HG03378 (cell line): Measurements from ENCODE around the gene ACE2.

ENCODE experiments used
- ATAC-seq: cut with Tn5 transposase; IDR thresholded peaks from one replicate; pipeline ENCODE4 v1.9.1; 2021; ENCODE audit warnings: mild to moderate bottlenecking, moderate library complexity; ENCODE audit not compliant: unreplicated experiment

ACE2 gene

DNA sequence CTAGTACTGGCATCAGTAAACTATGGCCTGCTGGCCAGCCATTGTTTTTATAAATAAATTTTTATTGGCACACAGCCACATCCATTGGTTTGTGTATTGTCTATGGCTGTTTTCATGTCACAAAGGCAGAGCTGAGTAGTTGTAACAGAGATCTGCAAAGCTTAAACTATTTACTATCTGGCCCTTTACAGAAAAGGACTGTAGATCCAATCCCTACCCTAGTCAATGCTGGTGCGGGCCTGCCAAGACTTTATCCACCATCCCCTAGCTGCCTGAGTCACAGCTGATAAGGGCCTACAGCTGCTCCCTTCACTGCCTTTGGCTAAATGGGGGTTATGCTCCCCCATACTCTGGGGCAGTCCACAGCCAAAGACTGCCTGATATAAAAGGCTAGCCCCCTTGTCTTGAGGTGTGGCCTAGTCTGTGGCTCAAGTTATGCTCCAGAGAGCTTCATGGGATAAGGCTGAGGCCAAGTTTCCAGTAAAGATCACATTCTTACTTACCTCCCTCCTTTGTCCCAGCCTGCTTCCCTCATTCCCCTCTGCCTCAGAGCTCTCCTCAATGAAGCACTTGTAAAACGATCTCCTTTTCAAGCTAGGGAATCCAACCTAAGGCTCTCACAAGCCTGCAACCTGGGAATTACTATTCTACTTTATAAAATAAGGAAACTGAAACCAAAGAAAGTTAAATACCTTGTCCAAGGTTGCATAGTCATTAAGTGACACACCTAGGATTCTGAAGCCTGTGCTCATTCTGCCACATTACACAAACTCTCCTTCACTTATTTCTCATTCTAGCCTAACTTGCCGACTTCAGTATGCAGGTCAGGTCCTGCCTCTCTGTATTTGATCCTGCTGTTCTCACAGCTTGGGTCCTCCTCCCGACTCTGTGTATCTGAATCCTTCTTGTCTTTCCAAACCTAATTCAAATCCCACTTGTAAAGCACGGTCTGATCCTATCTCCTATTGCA, 20.7 kb downstream of the ACE2 start:
- ATAC-seq = no peak

DNA sequence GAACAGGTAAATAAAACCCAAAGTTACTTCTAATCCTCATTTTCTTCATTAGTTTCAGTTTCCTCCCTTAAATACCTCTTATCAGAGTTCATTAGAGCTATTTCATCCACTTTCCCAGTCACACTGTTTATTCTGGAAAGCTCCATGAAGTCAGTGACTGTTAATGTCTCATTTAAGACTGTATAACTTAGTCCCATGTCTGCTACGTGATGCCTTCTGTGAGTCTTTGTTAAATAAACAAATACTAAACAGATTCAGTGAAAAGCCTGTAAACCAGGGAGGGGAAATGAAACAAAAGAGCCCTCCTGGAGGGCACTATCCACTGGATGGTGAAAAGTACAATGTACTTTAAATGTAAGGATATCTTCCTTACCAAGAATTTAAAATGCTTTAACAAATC, 24.7 kb downstream of the ACE2 start:
- no peak for ATAC-seq

DNA sequence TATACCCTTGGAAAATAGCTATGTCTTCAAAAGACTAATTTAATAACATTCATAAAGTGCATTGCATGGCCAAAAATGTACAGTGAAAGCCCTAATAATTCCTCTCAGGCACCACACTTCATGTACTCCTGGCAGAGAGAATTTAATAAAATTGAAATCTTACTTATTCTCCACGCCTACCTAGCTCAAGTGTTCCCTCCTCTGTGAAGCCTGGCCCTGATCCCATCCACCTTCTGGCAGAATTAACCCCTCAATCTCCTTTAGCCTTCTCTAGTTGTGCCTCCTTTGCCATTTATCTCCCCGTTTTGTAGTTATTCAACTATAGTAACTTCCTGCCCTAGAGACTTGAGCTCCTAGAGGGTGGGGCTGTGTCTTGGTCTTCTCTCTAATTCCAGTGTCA, 26.7 kb downstream of the ACE2 start:
- no peak for ATAC-seq

GRCh38 chrX:15570145-15570544, 30.6 kb downstream of the ACE2 start:
- no peak for ATAC-seq

GRCh38 chrX:15567886-15568616, 32.7 kb downstream of the ACE2 start:
- no peak for ATAC-seq

GRCh38 chrX:15567267-15567666, 33.5 kb downstream of the ACE2 start:
- no peak for ATAC-seq

- ATAC-seq = no peak
Measured at GRCh38 chrX:15566244-15566643, 34.5 kb downstream of the ACE2 start.

DNA sequence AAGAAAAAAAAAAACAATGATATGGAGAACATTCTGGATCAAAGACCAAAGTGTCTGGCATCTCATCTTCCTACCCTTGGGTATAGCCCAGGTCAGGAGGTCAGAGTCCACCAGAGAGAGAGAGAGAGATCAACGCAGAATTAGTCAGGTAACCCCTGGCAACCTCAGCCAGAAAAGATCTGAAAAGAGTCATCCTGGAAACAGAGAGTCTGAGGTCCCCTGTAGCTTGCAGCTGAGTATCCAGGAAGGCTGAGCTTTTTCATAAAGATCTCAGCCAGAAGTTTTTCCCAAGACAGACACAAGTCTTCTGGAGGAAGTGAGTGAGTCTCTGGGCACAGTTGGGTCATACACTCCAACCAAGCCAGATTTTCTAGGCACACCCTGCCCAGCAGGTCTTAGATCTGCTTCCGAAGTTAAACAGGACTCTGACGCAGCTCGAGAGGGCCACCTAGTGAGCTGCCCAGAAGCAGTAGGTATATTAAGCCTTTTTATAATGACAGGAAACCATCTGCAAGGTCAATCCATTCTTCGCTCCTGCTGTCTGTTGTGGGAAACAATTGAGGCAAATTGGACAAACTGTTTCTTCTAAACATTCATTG, 35.7 kb downstream of the ACE2 start:
- ATAC-seq = no peak

DNA sequence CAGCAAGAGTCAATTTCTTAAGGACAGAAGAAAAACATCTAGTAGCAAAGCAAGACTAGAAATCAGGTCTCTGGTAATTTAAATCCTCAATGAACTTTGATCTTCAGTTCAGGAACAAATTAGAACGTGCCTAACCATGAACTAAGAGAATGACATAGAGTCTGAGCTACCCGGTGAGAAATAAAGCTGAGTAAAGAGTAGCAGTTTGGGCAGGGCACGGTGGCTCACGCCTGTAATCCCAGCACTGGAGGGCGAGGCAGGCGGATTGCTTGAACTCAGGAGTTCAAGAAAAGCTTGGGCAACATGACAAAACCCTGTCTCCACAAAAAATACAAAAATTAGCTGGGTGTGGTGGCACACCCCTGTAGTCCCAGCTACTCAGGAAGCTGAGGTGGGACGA, 37.7 kb downstream of the ACE2 start:
- no peak for ATAC-seq

- no peak for ATAC-seq
Measured at GRCh38 chrX:15560924-15561323, 39.8 kb downstream of the ACE2 start.

GRCh38 chrX:15559227-15559626, 41.5 kb downstream of the ACE2 start:
- no peak for ATAC-seq

DNA sequence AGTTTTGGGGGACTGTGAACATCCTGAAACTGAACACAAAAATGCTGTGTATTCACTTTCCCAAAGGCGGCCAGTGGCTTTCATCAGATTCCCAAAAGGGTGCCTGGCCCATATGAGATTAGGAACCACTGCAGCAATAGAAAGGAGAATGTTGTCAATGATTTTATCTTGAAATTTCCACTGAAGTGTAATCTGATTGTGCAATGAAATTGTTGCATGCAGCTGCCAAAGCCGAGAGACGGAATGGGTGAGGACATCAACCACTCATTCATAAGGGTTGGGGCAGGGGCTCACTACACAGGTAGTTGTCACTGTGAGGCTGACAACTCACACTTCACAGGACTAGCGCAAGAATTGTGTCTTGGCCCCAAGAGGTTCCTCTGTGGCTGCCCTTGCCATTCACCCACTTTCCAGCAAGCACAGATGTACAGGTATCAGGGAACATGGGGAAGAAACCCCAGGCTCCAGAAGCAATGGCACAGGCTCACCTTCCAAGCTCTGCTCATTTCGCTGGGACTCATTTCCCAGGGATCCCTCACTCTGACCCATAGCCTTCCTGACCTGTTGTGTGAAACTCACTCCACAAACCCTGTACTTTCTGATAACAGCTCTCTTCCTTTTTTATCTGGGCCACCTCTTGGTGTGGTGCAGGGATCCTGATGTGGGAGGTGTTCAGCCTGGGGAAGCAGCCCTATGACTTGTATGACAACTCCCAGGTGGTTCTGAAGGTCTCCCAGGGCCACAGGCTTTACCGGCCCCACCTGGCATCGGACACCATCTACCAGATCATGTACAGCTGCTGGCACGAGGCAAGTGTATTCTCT, 51.4 kb downstream of the ACE2 start:
- ATAC-seq = no peak

DNA sequence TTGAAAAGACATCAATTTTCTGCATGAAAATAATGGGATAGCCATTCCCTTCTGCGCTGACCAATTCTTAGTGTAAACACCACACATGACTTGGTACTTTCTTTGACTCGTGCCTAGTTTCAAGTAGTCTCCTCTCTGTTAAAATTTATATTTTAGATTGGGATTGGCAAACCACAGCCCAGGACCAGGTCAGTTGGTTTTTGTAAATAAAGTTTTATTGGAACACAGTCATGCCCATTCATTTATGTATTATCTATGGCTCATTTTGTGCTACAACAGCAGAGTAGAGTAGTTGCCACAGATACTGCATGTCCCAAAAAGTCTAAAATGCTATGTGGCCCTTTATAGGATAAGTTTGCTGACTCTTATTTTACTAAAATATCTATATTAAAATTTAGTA, 53.4 kb downstream of the ACE2 start:
- no peak for ATAC-seq

- no peak for ATAC-seq
Measured at GRCh38 chrX:15546745-15547144, 54.0 kb downstream of the ACE2 start.

DNA sequence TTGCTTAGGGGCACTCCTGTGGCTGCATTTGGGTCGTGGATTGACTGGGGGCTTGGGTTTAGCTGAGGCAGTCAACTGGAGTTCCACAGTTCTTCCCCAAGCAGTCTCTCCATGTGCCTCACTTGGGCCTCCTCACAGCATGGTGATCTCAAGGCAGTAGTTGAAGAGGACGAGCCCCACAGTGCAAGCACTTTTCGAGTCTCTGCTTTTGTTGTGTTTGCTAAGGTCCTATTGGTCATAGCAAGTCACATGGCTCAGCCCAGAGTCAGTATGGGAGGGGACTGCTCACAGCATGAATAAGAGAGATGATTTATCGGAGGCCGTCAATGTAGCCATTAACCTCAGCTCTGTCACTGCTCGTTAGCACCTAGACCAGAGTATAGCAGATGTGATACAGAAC, 70.4 kb downstream of the ACE2 start:
- no peak for ATAC-seq

GRCh38 chrX:15529165-15529564, 71.6 kb downstream of the ACE2 start:
- ATAC-seq = no peak

- no peak for ATAC-seq
Measured at GRCh38 chrX:15525664-15526416, 74.9 kb downstream of the ACE2 start.

GRCh38 chrX:15524417-15524816, 76.3 kb downstream of the ACE2 start:
- no peak for ATAC-seq

DNA sequence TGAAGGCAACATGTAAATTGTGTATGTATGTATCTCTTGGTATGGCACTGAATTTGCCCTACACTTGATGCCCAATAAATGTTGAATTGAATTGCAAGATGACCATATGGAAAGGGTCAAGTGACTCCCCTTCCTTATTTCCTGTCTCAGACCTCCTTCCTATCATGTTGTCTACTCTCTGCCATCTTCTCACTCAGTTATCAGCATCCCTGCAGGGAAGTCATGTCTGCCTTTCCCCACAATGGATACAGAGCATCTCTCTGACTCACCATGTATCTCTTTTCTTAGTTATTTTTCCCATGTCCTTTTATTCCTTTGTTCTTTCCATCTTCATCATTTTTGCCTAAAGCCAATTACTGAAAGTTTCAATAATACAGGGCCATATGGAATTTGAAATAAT, 77.7 kb downstream of the ACE2 start:
- no peak for ATAC-seq

DNA sequence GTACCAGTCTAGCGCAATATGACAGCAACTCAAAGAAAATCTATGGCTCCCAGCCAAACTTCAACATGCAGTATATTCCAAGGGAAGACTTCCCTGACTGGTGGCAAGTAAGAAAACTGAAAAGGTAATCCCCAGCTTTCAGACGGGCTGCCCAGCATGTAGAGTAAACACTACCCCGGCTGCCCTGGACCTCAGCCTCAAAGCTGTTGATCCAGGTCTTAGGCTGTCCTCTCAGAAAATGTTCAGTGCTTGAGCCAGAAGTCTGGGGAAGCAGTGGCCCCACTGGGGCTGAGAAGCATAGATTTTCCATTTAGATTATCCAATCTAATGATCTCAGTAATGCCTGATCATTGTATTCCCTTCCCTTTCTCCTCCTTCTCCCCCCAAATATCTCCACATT, 78.3 kb downstream of the ACE2 start:
- no peak for ATAC-seq
